Hematopoietic multipotent progenitor cell treated with erythropoietin and hydrocortisone succinate and interleukin-3 and kit ligand, for 17 days (in vitro differentiated cells): Measurements from ENCODE around the gene TAF1D.
"Not testable (repeated sequence)": the region's sequence is repeated elsewhere in the genome, so short reads cannot be mapped to it uniquely, and the experiment has no call there.

ENCODE experiments used
- DNase-seq: peaks from one replicate; pipeline ENCODE4 v3.0.0-alpha.2; 2015; ENCODE audit warnings: low spot score

The TAF1D gene, protein sequence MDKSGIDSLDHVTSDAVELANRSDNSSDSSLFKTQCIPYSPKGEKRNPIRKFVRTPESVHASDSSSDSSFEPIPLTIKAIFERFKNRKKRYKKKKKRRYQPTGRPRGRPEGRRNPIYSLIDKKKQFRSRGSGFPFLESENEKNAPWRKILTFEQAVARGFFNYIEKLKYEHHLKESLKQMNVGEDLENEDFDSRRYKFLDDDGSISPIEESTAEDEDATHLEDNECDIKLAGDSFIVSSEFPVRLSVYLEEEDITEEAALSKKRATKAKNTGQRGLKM

GRCh38 chr11:93741094-93741881, at the start of gene TAF1D, which contains the start of gene C11orf54:
Gene TAF1D, minus strand, starts transcription at chr11:93741495. Its CDS starts 2,191 bp downstream, at chr11:93739304.
Gene C11orf54, plus strand, starts transcription at chr11:93741672. Its CDS starts 5,722 bp downstream, at chr11:93747394.
- DNase-seq, result peak; percentile 99

DNA sequence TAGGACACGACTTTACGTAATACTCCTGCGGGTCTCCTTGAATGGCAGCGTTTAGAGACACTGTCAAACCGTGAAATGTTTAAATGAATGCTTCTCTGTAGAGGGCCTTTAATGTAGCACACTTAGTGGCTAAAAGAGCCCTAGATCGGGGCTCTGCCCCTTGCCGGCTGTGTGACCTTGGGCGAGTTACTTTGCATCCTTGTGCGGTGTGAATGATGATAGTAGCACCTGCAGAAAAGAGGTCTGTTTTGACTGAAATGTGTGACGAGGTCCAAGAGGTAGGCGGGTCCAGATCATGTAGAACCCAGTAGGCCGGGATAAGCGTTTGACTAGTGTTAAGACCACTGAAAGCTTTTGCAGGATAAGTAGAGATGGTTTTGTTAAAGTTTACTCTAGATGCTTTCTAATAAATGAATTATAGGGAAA, 43.7 kb upstream of the TAF1D start:
- DNase-seq, result no peak

DNA sequence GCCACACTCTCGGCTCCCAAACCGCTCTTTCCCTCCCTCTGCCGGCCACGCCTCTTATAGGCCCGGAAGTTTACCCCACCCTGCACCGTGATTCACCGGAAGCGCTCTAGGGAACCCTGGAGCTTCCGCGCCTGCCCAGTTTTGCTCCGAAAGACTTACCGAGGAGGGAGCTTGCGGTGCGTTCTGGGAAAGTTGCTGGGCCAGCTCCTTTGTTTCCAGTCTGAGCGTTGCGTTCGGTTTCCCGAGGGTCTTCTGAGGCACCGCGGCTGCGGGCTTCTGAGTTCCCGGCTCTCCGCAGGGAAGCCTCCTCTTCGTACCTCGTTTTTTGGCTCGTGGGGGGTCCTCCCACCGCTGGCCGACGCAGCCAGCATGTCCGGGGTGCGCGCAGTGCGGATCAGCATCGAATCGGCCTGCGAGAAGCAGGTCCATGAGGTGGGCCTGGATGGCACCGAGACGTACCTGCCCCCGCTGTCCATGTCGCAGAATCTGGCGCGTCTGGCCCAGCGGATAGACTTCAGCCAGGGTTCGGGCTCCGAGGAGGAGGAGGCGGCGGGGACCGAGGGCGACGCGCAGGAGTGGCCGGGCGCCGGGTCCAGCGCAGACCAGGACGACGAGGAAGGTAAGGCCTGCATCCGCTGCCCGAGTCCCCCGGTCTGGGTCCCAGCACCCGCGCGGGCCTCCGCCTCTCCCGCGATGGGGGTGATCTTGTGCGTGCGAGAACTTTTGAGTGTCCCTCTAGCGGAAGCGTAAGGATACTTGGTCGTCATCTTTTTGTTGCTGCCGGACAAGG, 43.0 kb upstream of the TAF1D start, which contains the start of gene MED17:
Gene MED17, plus strand, starts transcription at position 138 of the 790 bp plus-strand sequence. Its CDS starts 232 bp downstream, at position 370.
- DNase-seq, result peak; percentile 91

DNA sequence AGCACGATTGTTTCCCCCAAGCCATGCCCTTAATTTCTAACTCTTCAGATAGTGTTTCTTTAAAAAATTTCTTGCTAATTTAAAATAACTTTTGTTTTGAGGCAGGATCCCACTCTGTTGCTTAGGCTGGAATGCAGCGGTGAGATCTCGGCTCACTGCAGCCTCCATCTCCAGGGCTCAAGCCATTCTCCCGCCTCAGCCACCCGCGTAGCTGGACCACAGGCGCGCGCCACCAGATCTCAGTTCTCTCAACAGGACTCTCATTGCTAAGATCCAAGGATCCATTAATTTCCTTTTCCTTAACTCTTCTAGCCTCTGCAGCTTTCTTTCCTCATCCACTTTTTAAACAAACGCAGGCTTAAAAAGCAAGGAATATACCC, 42.5 kb upstream of the TAF1D start:
- DNase-seq, result no peak

DNA sequence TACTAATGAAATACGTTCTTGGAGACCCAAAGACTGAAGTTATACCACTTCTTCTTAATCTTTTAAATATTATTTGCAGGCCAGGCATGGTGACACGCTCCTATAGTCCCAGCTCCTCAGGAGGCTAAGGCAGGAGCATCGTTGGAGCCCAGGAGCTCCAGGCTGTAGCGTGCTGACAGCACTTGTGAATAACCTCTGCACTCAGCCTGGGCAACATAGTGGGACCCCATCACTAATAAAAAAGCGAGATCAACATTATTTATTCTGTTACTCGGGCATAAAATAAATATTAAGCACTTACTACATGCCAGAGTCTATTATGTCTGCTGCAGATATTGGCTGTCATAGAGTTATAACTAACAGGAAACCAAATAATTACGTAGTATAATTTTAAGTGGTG, 42.1 kb upstream of the TAF1D start:
- DNase-seq, result no peak

DNA sequence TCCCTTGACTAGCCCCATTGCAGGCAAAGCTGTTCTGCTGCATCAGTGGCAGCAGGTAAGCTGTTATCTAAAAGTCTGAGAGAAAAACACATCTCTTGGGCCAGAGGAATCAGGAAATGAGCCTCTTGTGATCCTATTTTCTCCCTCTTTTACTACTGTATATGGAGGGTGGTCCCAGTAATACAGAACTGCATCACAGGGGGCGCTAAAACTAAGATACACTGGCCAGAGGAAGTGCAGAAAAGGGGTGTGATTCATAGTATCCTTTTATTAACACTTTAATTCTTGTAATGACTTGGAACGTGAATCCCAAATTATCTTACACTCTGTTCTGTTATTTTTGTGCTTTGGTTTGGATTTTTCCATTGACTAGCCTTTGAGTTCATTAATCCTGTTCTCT, 34.0 kb upstream of the TAF1D start:
- DNase-seq, result peak; percentile 16

- not testable (repeated sequence) for DNase-seq
Observed at GRCh38 chr11:93774560-93774959, 33.3 kb upstream of the TAF1D start.

- DNase-seq, result no peak
Observed at GRCh38 chr11:93773601-93774200, 32.4 kb upstream of the TAF1D start.

GRCh38 chr11:93773045-93773477, 31.8 kb upstream of the TAF1D start:
- DNase-seq, result no peak

- no peak for DNase-seq
Observed at GRCh38 chr11:93772123-93772522, 30.8 kb upstream of the TAF1D start.

DNA sequence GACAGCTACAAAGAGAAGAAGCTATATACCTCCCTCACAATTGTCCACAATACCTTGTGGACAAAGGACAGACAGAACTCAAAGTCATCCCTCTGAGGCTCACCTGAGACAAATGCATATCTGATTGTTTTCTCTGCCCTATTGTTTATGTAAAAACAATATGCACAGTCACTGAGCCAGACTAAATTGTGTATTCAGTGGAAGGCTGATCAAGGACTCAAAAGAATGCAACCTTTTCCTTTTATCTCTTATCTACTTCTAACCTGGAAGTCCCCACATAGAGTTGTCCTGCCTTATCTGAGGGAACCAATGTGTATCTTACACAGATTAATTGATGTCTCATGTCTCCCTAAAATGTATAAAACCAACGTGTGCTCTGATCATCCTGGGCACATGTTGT, 28.9 kb upstream of the TAF1D start:
- no peak for DNase-seq

GRCh38 chr11:93767018-93767417, 25.7 kb upstream of the TAF1D start:
- no peak for DNase-seq

GRCh38 chr11:93766504-93766903, 25.2 kb upstream of the TAF1D start:
- DNase-seq, result no peak

- DNase-seq, result no peak
Observed at GRCh38 chr11:93765551-93765950, 24.3 kb upstream of the TAF1D start.

- no peak for DNase-seq
Observed at GRCh38 chr11:93761910-93762309, 20.6 kb upstream of the TAF1D start.

DNA sequence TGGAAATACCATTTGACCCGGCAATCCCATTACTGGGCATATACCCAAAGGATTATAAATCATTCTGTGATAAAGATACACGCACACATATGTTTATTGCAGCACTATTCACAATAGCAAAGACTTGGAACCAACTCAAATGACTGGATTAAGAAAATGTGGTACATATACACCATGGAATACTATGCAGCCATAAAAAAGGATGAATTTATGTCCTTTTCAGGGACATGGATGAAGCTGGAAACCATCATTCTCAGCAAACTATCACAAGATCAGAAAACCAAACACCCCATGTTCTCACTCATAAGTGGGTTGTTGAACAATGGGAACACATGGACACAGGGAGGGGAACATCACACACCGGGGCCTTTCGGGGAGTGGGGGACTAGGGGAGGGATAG, 17.8 kb upstream of the TAF1D start:
- not testable (repeated sequence) for DNase-seq

- DNase-seq, result no peak
Observed at GRCh38 chr11:93757924-93758865, 16.9 kb upstream of the TAF1D start.

- DNase-seq, result no peak
Observed at GRCh38 chr11:93757301-93757700, 16.0 kb upstream of the TAF1D start.

DNA sequence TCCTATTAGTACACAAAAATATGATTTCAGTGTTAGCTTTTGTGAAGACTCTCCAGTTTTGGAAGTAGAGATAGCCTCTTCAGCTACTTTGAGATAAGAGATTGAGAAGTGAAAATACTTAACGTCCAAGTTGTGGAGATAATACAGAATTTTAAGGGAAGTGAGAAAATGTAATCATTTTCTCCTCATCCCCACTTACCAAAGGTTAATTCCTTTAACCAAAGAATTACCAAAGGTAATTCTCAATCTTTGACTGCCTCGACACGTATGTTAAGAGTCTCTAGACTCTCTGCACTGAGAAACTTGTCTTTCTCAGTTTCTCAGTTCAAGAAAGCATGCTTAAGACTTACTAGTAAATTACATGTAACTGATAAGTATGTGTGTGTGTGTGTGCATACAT, 15.5 kb upstream of the TAF1D start:
- no peak for DNase-seq

- no peak for DNase-seq
Observed at GRCh38 chr11:93753241-93753640, 11.9 kb upstream of the TAF1D start.

- no peak for DNase-seq
Observed at GRCh38 chr11:93751001-93751400, 9.7 kb upstream of the TAF1D start.
